OCI-LY7 (cell line): Measurements from ENCODE around the gene SGIP1. TPM values are rescaled to one million over a fixed set of nuclear protein-coding genes. Genes with fewer than 3 reads are reported as not detected.

Experiments used
- BruUV-seq: library from RNA; stranded (reverse); fragments of 400-500 nt; replicated peaks from 2 replicates; lab custom pipeline; 2021; lab: Mats Ljungman, UMichigan
- CTCF ChIA-PET: fragments of 300-600 bp; sonication (Branson Sonifier 250); formaldehyde crosslinking; loops from one replicate; lab custom pipeline; 2022; ENCODE audit warnings: antibody characterized with exemption; ENCODE audit not compliant: unreplicated experiment; lab: Charles Lee
- POLR2A ChIA-PET: fragments of 300-600 bp; sonication (Branson Sonifier 250); formaldehyde crosslinking; loops from one replicate; lab custom pipeline; 2022; ENCODE audit warnings: antibody characterized with exemption; lab: Charles Lee
- DNase-seq: peaks from one replicate; pipeline ENCODE4 v3.0.0-alpha.2; 2015; ENCODE audit warnings: low spot score
- H2AFZ ChIP-seq: fragments of 200-600 bp; sonication (generic), shearing (Covaris generic); 2 replicates; pipeline ENCODE4 v1.6.1; 2014; ENCODE audit warnings: mild to moderate bottlenecking, antibody characterized with exemption, low read length, moderate library complexity
- H3K27ac ChIP-seq: fragments of 200-600 bp; sonication (generic); 2 replicates; pipeline ENCODE4 v1.5.1; 2014; ENCODE audit warnings: mixed run types, low read depth, mild to moderate bottlenecking, moderate library complexity, low read length, inconsistent platforms; ENCODE audit not compliant: poor library complexity, severe bottlenecking
- H3K36me3 ChIP-seq: fragments of 200-600 bp; sonication (generic); 2 replicates; pipeline ENCODE4 v1.6.1; 2014; ENCODE audit warnings: mild to moderate bottlenecking, antibody characterized with exemption, low read length, moderate library complexity, mixed read lengths; ENCODE audit not compliant: insufficient read depth
- H3K4me1 ChIP-seq: fragments of 200-600 bp; sonication (generic); 2 replicates; pipeline ENCODE4 v1.5.1; 2014; ENCODE audit warnings: mild to moderate bottlenecking, low read length; ENCODE audit not compliant: insufficient read depth, poor library complexity, severe bottlenecking
- H3K4me2 ChIP-seq: fragments of 200-600 bp; sonication (generic); 2 replicates; pipeline ENCODE4 v1.6.1; 2014; ENCODE audit warnings: mild to moderate bottlenecking, low read length
- H3K4me3 ChIP-seq: fragments of 200-600 bp; sonication (generic); 2 replicates; pipeline ENCODE4 v1.5.1; 2014; ENCODE audit warnings: mild to moderate bottlenecking, low read depth, low read length; ENCODE audit not compliant: poor library complexity, severe bottlenecking
- H3K79me2 ChIP-seq: fragments of 200-600 bp; sonication (generic); 2 replicates; pipeline ENCODE4 v1.6.1; 2016; ENCODE audit warnings: low read depth, mild to moderate bottlenecking, low read length, moderate library complexity, mixed read lengths; ENCODE audit not compliant: insufficient read depth
- H3K9me2 ChIP-seq: fragments of 200-600 bp; sonication (generic); 2 replicates; pipeline ENCODE4 v1.6.1; 2016; ENCODE audit warnings: mild to moderate bottlenecking, low read length, mixed read lengths; ENCODE audit not compliant: insufficient read depth
- H3K9me3 ChIP-seq: fragments of 200-600 bp; sonication (generic); 2 replicates; pipeline ENCODE4 v1.6.1; 2014; ENCODE audit warnings: mild to moderate bottlenecking, mixed run types, low read length, mixed read lengths
- H4K20me1 ChIP-seq: fragments of 200-600 bp; sonication (generic); 2 replicates; pipeline ENCODE4 v1.6.1; 2014; ENCODE audit warnings: mild to moderate bottlenecking, antibody characterized with exemption, low read length, moderate library complexity, mixed read lengths; ENCODE audit not compliant: insufficient read depth
- EZH2phosphoT487 ChIP-seq: fragments of 200-600 bp; sonication (generic); IDR thresholded peaks from 2 replicates; pipeline ENCODE4 v1.6.1; 2018; ENCODE audit warnings: low read depth, borderline replicate concordance, mild to moderate bottlenecking, mixed run types, antibody characterized with exemption, low read length, moderate library complexity, mixed read lengths
- intact Hi-C: fragments of 100-400 bp; cut with micrococcal nuclease; formaldehyde crosslinking; loops from one replicate; pipeline ENCODE4 v1.10.0; 2022; ENCODE audit not compliant: unreplicated experiment
- total RNA-seq, 2 experiments: library from RNA; depleted of rRNA in 1 of 2; stranded (reverse); fragments of >200 nt in 1 of 2; shearing (Covaris generic) in 1 of 2; gene quantifications; 2 replicates each; pipeline ENCODE4 v1.2.3, GENCODE V29; 2014 to 2022
- TF ChIP-seq, protein P1 (sequence below): fragments of 200-600 bp; sonication (generic); conservative IDR thresholded peaks from 2 replicates; pipeline ENCODE4 v1.5.1; 2014; ENCODE audit warnings: mild to moderate bottlenecking, antibody characterized with exemption, low read length, moderate library complexity, mixed read lengths

SGIP1 gene
- total RNA-seq, 2 experiments from 2014 or later, result not detected

DNA sequence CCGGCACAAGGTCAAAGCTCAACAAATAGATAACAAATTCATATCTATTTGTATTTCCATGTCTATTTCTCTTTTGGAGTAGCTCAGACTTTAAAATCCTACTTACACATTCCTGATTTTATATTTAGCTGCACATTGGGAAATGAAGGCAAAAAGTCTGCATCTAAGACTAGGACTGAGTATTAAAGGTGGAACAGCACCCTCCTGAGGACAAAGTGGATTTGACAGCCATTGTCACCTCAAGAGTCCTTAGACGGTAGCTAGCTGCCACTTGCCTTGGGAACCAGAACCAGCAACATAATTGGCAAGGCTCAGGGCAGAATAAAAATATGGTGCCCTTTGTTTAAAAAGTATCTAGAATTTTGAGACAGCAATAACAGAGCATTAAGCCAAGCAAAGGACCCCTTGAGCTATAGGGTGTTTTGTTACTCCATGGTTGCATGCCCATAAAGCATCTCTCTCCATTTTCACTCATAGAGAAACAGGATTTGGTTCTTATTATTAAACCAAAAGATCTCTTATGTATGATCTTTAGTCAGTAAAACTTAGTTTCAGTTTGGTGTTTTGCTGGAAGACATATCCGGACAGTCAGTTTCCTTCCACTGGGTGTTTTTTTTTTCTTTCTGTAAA, 30.0 kb upstream of the SGIP1 start:
- POLR2A ChIA-PET, result no interaction called here

DNA sequence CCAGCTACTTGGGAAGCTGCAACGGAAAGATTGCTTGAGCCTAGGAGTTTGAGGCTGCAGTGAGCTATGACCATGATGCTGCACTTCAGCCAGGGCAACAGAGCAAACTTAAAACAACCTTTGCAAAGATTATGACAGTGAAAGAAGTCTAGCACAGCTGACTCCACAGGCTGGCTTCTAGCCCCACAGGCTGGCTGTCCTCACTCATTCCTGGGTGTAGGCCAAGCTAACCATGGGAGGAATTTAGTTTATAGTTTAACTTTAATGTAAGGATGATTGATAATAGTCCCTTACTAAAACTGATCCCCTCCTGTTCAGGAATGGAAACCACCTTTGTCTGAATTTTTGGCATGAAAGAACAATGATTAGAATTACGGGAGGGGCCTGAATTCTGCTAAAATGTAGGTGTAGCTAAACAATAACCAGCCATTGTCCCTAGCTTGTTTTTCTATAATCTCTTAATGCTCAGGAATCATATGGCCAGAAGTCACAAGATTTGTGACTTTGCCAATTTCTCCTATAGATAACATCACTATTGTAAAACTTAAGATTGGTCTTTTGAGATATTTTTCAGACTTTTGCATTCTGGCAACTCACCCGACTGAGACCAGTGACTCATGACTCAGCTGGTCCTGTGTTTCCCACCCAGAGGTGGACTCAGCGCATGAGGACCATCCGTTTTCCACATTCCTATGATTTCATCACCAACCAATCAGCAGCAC, 28.1 kb upstream of the SGIP1 start:
- H3K79me2 ChIP-seq, result no peaks in the 10 kb centered on the region
- H3K36me3 ChIP-seq, result no peaks in the 10 kb centered on the region
- no TSS peak for BruUV-seq
- H3K27ac ChIP-seq, result no peak overlapping the region
- ChIA-PET POLR2A (interaction anchor here (1.2 to 1.7 kb wide), 2 partner anchors 10 to 34 kb away, joined by 3 to 5 read pairs; no protein-coding TSS in a partner anchor), CTCF (no interaction called here)
- intact Hi-C loops, result no loop called here
- DNase-seq, result no peak
- H3K9me3 ChIP-seq, result no peaks in the 10 kb centered on the region
- no peak overlapping the region for H3K4me2 ChIP-seq
- no peak overlapping the region for H2AFZ ChIP-seq
- no peak for TF ChIP-seq EZH2phosphoT487
- H4K20me1 ChIP-seq, result no peaks in the 10 kb centered on the region
- no peaks in the 10 kb centered on the region for H3K9me2 ChIP-seq
- H3K4me1 ChIP-seq, result no peaks in the 10 kb centered on the region
- no peak overlapping the region for H3K4me3 ChIP-seq

More for the DNA sequence above, 30.0 kb upstream of the SGIP1 start:
- Histone ChIP-seq H3K27ac (no peak overlapping the region), H3K9me3 (no peaks in the 10 kb centered on the region), H3K4me1 (no peaks in the 10 kb centered on the region), H2AFZ (no peak overlapping the region), H3K4me3 (no peak overlapping the region), H4K20me1 (no peaks in the 10 kb centered on the region), H3K4me2 (no peak overlapping the region), H3K79me2 (no peaks in the 10 kb centered on the region), H3K36me3 (no peaks in the 10 kb centered on the region), H3K9me2 (no peaks in the 10 kb centered on the region)
- CTCF ChIA-PET, result interaction anchor here (1.4 kb wide), 1 partner anchor 50 kb away, joined by 3 read pairs; no protein-coding TSS in a partner anchor
- no peak for TF ChIP-seq EZH2phosphoT487
- TF ChIP-seq, protein P1, sequence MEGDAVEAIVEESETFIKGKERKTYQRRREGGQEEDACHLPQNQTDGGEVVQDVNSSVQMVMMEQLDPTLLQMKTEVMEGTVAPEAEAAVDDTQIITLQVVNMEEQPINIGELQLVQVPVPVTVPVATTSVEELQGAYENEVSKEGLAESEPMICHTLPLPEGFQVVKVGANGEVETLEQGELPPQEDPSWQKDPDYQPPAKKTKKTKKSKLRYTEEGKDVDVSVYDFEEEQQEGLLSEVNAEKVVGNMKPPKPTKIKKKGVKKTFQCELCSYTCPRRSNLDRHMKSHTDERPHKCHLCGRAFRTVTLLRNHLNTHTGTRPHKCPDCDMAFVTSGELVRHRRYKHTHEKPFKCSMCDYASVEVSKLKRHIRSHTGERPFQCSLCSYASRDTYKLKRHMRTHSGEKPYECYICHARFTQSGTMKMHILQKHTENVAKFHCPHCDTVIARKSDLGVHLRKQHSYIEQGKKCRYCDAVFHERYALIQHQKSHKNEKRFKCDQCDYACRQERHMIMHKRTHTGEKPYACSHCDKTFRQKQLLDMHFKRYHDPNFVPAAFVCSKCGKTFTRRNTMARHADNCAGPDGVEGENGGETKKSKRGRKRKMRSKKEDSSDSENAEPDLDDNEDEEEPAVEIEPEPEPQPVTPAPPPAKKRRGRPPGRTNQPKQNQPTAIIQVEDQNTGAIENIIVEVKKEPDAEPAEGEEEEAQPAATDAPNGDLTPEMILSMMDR, result peak; percentile 90
- BruUV-seq, result no TSS peak
- peak; percentile 52 for DNase-seq
- intact Hi-C loops, result loop anchor here (5.0 kb wide), 2 partner anchors 47 to 262 kb away; no protein-coding TSS in a partner anchor

DNA sequence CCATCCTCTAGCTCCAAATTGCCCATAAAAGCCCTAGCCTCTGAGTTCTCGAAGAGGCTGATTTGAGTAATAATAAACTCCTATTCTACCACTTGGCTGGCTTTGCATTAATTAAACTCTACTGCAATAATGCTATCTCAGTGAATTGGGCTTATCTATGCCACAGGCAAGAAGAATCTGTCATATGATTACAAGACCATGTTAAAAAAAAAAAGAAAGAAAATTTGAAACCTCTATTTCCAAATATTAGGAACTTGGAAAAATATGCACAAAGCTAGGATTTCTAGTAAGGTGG, 27.6 kb upstream of the SGIP1 start:
- TF ChIP-seq, protein P1, result no peak
- TF ChIP-seq EZH2phosphoT487, result no peak
- no peaks in the 10 kb centered on the region for H3K9me3 ChIP-seq
- H3K4me3 ChIP-seq, result no peak overlapping the region
- no peak overlapping the region for H2AFZ ChIP-seq
- CTCF ChIA-PET, result no interaction called here
- no TSS peak for BruUV-seq
- no peaks in the 10 kb centered on the region for H3K9me2 ChIP-seq
- no peak overlapping the region for H3K27ac ChIP-seq
- DNase-seq, result no peak
- POLR2A ChIA-PET, result interaction anchor here (0.7 to 1.7 kb wide), 5 partner anchors 9 to 34 kb away, joined by 3 to 5 read pairs (median 3); no protein-coding TSS in a partner anchor
- H4K20me1 ChIP-seq, result no peaks in the 10 kb centered on the region
- no peaks in the 10 kb centered on the region for H3K79me2 ChIP-seq
- no peaks in the 10 kb centered on the region for H3K36me3 ChIP-seq
- H3K4me1 ChIP-seq, result no peaks in the 10 kb centered on the region
- intact Hi-C loops, result no loop called here
- H3K4me2 ChIP-seq, result no peak overlapping the region
